ENCODE measurements around the gene SULT1A1. TPM values are rescaled to one million over a fixed set of nuclear protein-coding genes. Genes with fewer than 3 reads are reported as not detected.
A peak's percentile ranks its signal among the peaks of the same experiment; 100 is the strongest.
"Not testable (repeated sequence)": the region's sequence is repeated elsewhere in the genome, so short reads cannot be mapped to it uniquely, and the experiment has no call there.

Gene SULT1A1
- total and polyA plus RNA-seq, 2 of the 8 experiments (the other 6 are each of a cell fraction or from before 2014, with no cell fraction given), result 2.1 to 4.0 TPM

- not testable (repeated sequence) for H3K56ac ChIP-seq (replicated peaks; ENCODE audit: insufficient read length, low read depth, low read length); H3K18ac ChIP-seq (ENCODE audit: extremely low read depth, low read length); H3K4ac ChIP-seq (replicated peaks; ENCODE audit: insufficient read length, low read depth, low read length); DNase-seq (ENCODE audit: low read depth in 1 of 2, low spot score in 2 of 2); H3K36me3 ChIP-seq (ENCODE audit: control insufficient read depth in 2 of 4, insufficient read depth in 4 of 4, low read length in 3 of 4); H3K4me3 ChIP-seq (ENCODE audit: extremely low read depth in 1 of 4, insufficient read depth in 2 of 4, low read depth in 3 of 4, low read length in 4 of 4); H3K79me1 ChIP-seq (ENCODE audit: low read depth, low read length); H3K14ac ChIP-seq (ENCODE audit: insufficient read length); H3K79me2 ChIP-seq (ENCODE audit: control insufficient read depth in 1 of 2, insufficient read depth in 2 of 2, low read length in 2 of 2); H4K5ac ChIP-seq (ENCODE audit: insufficient read length, low read depth, low read length); H3K27ac ChIP-seq (ENCODE audit: low read depth, low read length); H3K23ac ChIP-seq (ENCODE audit: insufficient read length); FAIRE-seq; H3K27me3 ChIP-seq (replicated peaks in 1 of 4; ENCODE audit: control insufficient read depth in 3 of 4, extremely low read depth in 1 of 4, insufficient read depth in 3 of 4, low read length in 3 of 4); H4K20me1 ChIP-seq (replicated peaks in 1 of 2; ENCODE audit: control insufficient read depth in 1 of 2, insufficient read depth in 2 of 2, low read length in 2 of 2); H3K23me2 ChIP-seq (ENCODE audit: low read depth, low read length); H3K9ac ChIP-seq (replicated peaks in 1 of 4; ENCODE audit: extremely low read depth in 1 of 4, low read depth in 3 of 4, low read length in 3 of 4); H2BK120ac ChIP-seq (replicated peaks; ENCODE audit: low read depth, low read length); H2AFZ ChIP-seq (ENCODE audit: low read length); H3K9me3 ChIP-seq (ENCODE audit: insufficient read depth in 2 of 2, low read depth in 1 of 2, low read length in 1 of 2); H3K4me2 ChIP-seq (ENCODE audit: insufficient read depth in 1 of 2, low read depth in 2 of 2, low read length in 2 of 2); H2BK5ac ChIP-seq (ENCODE audit: low read depth, low read length); H2AK5ac ChIP-seq (ENCODE audit: low read depth, low read length); H2BK20ac ChIP-seq (ENCODE audit: low read length); H2BK15ac ChIP-seq (ENCODE audit: low read length)
- Histone ChIP-seq H4K91ac (replicated peaks; ENCODE audit: insufficient read length, low read length) (peak overlapping the region; percentile 1), H3K4me1 (replicated peaks in 1 of 4; ENCODE audit: control insufficient read depth in 3 of 4, insufficient read depth in 4 of 4, low read length in 3 of 4) (peaks cover 0 to 16% (median 6%) of the 10 kb centered on the region in 4 experiments; a peak in 3 of 7 replicates), H4K8ac (ENCODE audit: extremely low read depth, insufficient read depth, low read length) (peak overlapping the region; percentile 22; the same call in 1 of the 2 replicates), H2BK12ac (ENCODE audit: low read depth, low read length) (0 out of 2 replicates have a peak overlapping the region, but pooled peaks have one; percentile 39)
- peak; percentile 67 for TF ChIP-seq MAFK (IDR thresholded peaks at IDR 0.05; ENCODE audit: low read depth, low read length)
- ChIA-PET CTCF (ENCODE audit: partially characterized antibody) (interaction anchor here (1.1 kb wide), 1 partner anchor 11 kb away, joined by 4 read pairs; no protein-coding TSS in a partner anchor), POLR2A (ENCODE audit: partially characterized antibody) (interaction anchor here (1.5 kb wide), 1 partner anchor 14 kb away, joined by 3 read pairs; no protein-coding TSS in a partner anchor)
- WGBS, 2 experiments (ENCODE audit: extremely low coverage in 1 of 2, insufficient coverage in 1 of 2, insufficient read length in 1 of 2, insufficient replicate concordance in 2 of 2, low coverage in 1 of 2, low lambda C conversion rate in 2 of 2, missing lambda C conversion rate in 1 of 2), result 84% methylated on average over 8 of the region's 11 CpGs; no CpG with 5 or more reads in 1 of the 2 experiments
These were observed 812 bp downstream of the SULT1A1 start for GRCh38 chr16:28608867-28609596.

All from H1 (cell line).